SK-N-SH (cell line): ENCODE data around the gene MAML3. TPM values are rescaled to one million over a fixed set of nuclear protein-coding genes. Genes with fewer than 3 reads are reported as not detected.
A peak's percentile ranks its signal among the peaks of the same experiment; 100 is the strongest.

Experiments
- CTCF ChIA-PET: fragments of 300-600, 350-600 bp; formaldehyde crosslinking; extraction: SDS; loops from one replicate; lab custom pipeline; 2021; lab: Yijun Ruan, JAX
- POLR2A ChIA-PET: fragments of 350-600 bp; sonication (Branson Sonifier 250); formaldehyde crosslinking; extraction: SDS; loops from one replicate; lab custom pipeline; 2020; ENCODE audit warnings: antibody characterized with exemption, inconsistent platforms; lab: Yijun Ruan, JAX
- DNase-seq: peaks from one replicate; pipeline ENCODE4 v3.0.0; 2012
- H2AFZ ChIP-seq: fragments of 200-600 bp; sonication (generic); 2 replicates; pipeline ENCODE4 v1.8.1; 2016; ENCODE audit warnings: antibody characterized with exemption, mild to moderate bottlenecking, low read depth
- H3F3A ChIP-seq: fragments of 200-600 bp; sonication (generic); replicated peaks from 2 replicates; pipeline ENCODE3; 2016; ENCODE audit warnings: antibody characterized with exemption, mild to moderate bottlenecking; ENCODE audit not compliant: insufficient read depth
- H3K27ac ChIP-seq, 2 experiments: fragments of 200-500 bp in 1 of 2; fragments of 200-600 bp in 1 of 2; sonication (Bioruptor generic) in 1 of 2; sonication (generic), shearing (Covaris generic) in 1 of 2; 2 replicates each; pipeline versions ENCODE4 v1.5.1 to v1.6.1; 2014 to 2016; ENCODE audit warnings: low read depth in 2 of 2, inconsistent platforms in 1 of 2, low read length in 1 of 2, mild to moderate bottlenecking in 1 of 2, mixed read lengths in 1 of 2
- H3K27me3 ChIP-seq: fragments of 200-600 bp; sonication (generic), shearing (Covaris generic); 2 replicates; pipeline ENCODE4 v1.6.1; 2016; ENCODE audit warnings: mixed run types; ENCODE audit not compliant: insufficient read depth
- H3K36me3 ChIP-seq, 2 experiments: fragments of 200-500 bp in 1 of 2; fragments of 200-600 bp in 1 of 2; sonication (Bioruptor generic) in 1 of 2; sonication (generic) in 1 of 2; replicated peaks in 1 of 2; 2 replicates each; pipeline versions ENCODE3 to v1.5.1; 2014 to 2016; ENCODE audit warnings: low read length in 1 of 2, mild to moderate bottlenecking in 1 of 2; ENCODE audit not compliant: insufficient read depth in 2 of 2, control insufficient read depth in 1 of 2
- H3K4me1 ChIP-seq, 2 experiments: fragments of 200-500 bp in 1 of 2; fragments of 200-600 bp in 1 of 2; sonication (Bioruptor generic) in 1 of 2; sonication (generic), shearing (Covaris generic) in 1 of 2; 2 replicates each; pipeline versions ENCODE4 v1.5.1 to v1.6.1; 2014 to 2016; ENCODE audit warnings: low read depth in 1 of 2, low read length in 1 of 2, mixed run types in 1 of 2; ENCODE audit not compliant: insufficient read depth in 2 of 2, control insufficient read depth in 1 of 2
- H3K4me2 ChIP-seq: fragments of 200-600 bp; sonication (generic), shearing (Covaris generic); 2 replicates; pipeline ENCODE4 v1.6.1; 2017; ENCODE audit warnings: mixed run types
- H3K4me3 ChIP-seq, 2 experiments: fragments of 200-500 bp in 1 of 2; fragments of 200-600 bp in 1 of 2; sonication (Bioruptor generic) in 1 of 2; sonication (generic), shearing (Covaris generic) in 1 of 2; 2 replicates each; pipeline versions ENCODE4 v1.5.1 to v1.8.1; 2014 to 2016; ENCODE audit warnings: low read depth in 2 of 2, inconsistent platforms in 1 of 2, low read length in 1 of 2, mild to moderate bottlenecking in 1 of 2, mixed read lengths in 1 of 2, moderate library complexity in 1 of 2
- H3K79me2 ChIP-seq: fragments of 200-600 bp; sonication (generic); 2 replicates; pipeline ENCODE4 v1.8.1; 2017; ENCODE audit warnings: mild to moderate bottlenecking; ENCODE audit not compliant: insufficient read depth
- H3K9ac ChIP-seq: fragments of 200-600 bp; sonication (generic); 2 replicates; pipeline ENCODE4 v1.6.1; 2017; ENCODE audit warnings: mixed run types
- H3K9me2 ChIP-seq: fragments of 200-600 bp; sonication (generic); 2 replicates; pipeline ENCODE4 v1.6.1; 2017; ENCODE audit warnings: mixed run types
- H3K9me3 ChIP-seq: fragments of 200-600 bp; sonication (generic); 2 replicates; pipeline ENCODE4 v1.6.1; 2017; ENCODE audit warnings: mixed run types, mild to moderate bottlenecking, moderate library complexity
- H4K20me1 ChIP-seq: fragments of 200-600 bp; sonication (generic); 2 replicates; pipeline ENCODE4 v1.6.1; 2017; ENCODE audit warnings: mild to moderate bottlenecking, mixed run types; ENCODE audit not compliant: insufficient read depth
- ELF1 ChIP-seq: IDR thresholded peaks from 2 replicates; pipeline ENCODE4 v1.4.0; 2012
- EZH2phosphoT487 ChIP-seq: fragments of 200-600 bp; sonication (generic); IDR thresholded peaks from 2 replicates; pipeline ENCODE4 v1.6.1; 2017; ENCODE audit warnings: low read depth, mixed run types, mild to moderate bottlenecking, antibody characterized with exemption, moderate library complexity, borderline replicate concordance
- FOXJ3 ChIP-seq: sonication (generic); formaldehyde crosslinking; IDR thresholded peaks from 2 replicates; pipeline ENCODE4 v1.5.1; 2020; ENCODE audit warnings: mild to moderate bottlenecking, missing genetic modification reagents
- FOXM1 ChIP-seq: IDR thresholded peaks from 2 replicates; pipeline ENCODE4 v1.4.0; 2012; ENCODE audit warnings: low read depth, mild to moderate bottlenecking
- GABPA ChIP-seq: IDR thresholded peaks from 2 replicates; pipeline ENCODE4 v1.4.0; 2012; ENCODE audit warnings: low read depth, mild to moderate bottlenecking
- IRF3 ChIP-seq: fragments of 150-350 bp; IDR thresholded peaks from 2 replicates; pipeline ENCODE4 v1.6.1; 2016; ENCODE audit warnings: mild to moderate bottlenecking, low read depth, low read length
- MXI1 ChIP-seq: IDR thresholded peaks from 2 replicates; pipeline ENCODE4 v1.6.1; 2012; ENCODE audit warnings: mild to moderate bottlenecking, low read depth, low read length, improper control_type of control experiment
- NRF1 ChIP-seq: IDR thresholded peaks from 2 replicates; pipeline ENCODE4 v1.6.1; 2012; ENCODE audit warnings: low read depth, mild to moderate bottlenecking, low read length
- PBX3 ChIP-seq: IDR thresholded peaks from 2 replicates; pipeline ENCODE4; 2012
- POLR2AphosphoS5 ChIP-seq: IDR thresholded peaks from 2 replicates; pipeline ENCODE4 v1.6.1; 2012; ENCODE audit warnings: low read depth, low read length
- RAD21 ChIP-seq: IDR thresholded peaks from 2 replicates; pipeline ENCODE4 v1.6.1; 2012; ENCODE audit warnings: mild to moderate bottlenecking, low read length
- RFX5 ChIP-seq: IDR thresholded peaks from 2 replicates; pipeline ENCODE4 v1.6.1; 2012; ENCODE audit warnings: mild to moderate bottlenecking, improper control_type of control experiment, low read length
- SIN3A ChIP-seq: IDR thresholded peaks from 2 replicates; pipeline ENCODE4 v1.6.1; 2012; ENCODE audit warnings: low read depth, mild to moderate bottlenecking, low read length, moderate library complexity, borderline replicate concordance
- SMC3 ChIP-seq: IDR thresholded peaks from 2 replicates; pipeline ENCODE4 v1.6.1; 2012; ENCODE audit warnings: low read depth, low read length, improper control_type of control experiment
- TAF1 ChIP-seq: IDR thresholded peaks from 2 replicates; pipeline ENCODE4 v1.6.1; 2012; ENCODE audit warnings: low read depth, mild to moderate bottlenecking, low read length, moderate library complexity, borderline replicate concordance
- TCF12 ChIP-seq: IDR thresholded peaks from 2 replicates; pipeline ENCODE4 v1.4.0; 2012
- TEAD4 ChIP-seq: IDR thresholded peaks from 2 replicates; pipeline ENCODE4 v1.4.0; 2012; ENCODE audit warnings: mild to moderate bottlenecking, borderline replicate concordance; ENCODE audit not compliant: insufficient read depth
- USF1 ChIP-seq: IDR thresholded peaks from 2 replicates; pipeline ENCODE4 v1.4.0; 2012; ENCODE audit warnings: low read depth, borderline replicate concordance
- USF2 ChIP-seq: fragments of 150-350 bp; IDR thresholded peaks from 2 replicates; pipeline ENCODE4 v1.6.1; 2017; ENCODE audit warnings: antibody characterized with exemption, low read length, low read depth, borderline replicate concordance
- YY1 ChIP-seq: IDR thresholded peaks from 2 replicates; pipeline ENCODE4 v1.4.0; 2012; ENCODE audit warnings: low read depth, mild to moderate bottlenecking
- ZBTB33 ChIP-seq: IDR thresholded peaks from 2 replicates; pipeline ENCODE4 v1.4.0; 2012; ENCODE audit warnings: low read depth, borderline replicate concordance
- WGBS: methylation state at CpG from one replicate; pipeline ENCODE4 v1.1.6; 2017; ENCODE audit warnings: low lambda C conversion rate; 5-methylcytosine and 5-hydroxymethylcytosine counted together
- polyA plus RNA-seq, 3 experiments: library from polyadenylated mRNA; depleted of rRNA; stranded (reverse); fragments of >200 nt; gene quantifications; 2 replicates each; pipeline ENCODE4 v1.2.3, GENCODE V29; 2012

Gene MAML3
- polyA plus RNA-seq, 1 of the 3 experiments (the other 2 are of a cell fraction): 5.3 TPM

GRCh38 chr4:140078366-140078765 is 75.6 kb downstream of the MAML3 start:
- ChIA-PET POLR2A (interaction anchor here (0.7 to 0.9 kb wide), 3 partner anchors 10 to 73 kb away, joined by 3 read pairs; no protein-coding TSS in a partner anchor), CTCF (interaction anchor here (0.6 to 3.7 kb wide), 5 partner anchors 26 to 196 kb away, joined by 3 to 11 read pairs (median 3); no protein-coding TSS in a partner anchor)
- Histone ChIP-seq H3K4me1 (peaks cover 0 to 27% of the 10 kb centered on the region in 2 experiments; a peak in 2 of 4 replicates), H3K9ac (no peak overlapping the region), H3K9me2 (no peaks in the 10 kb centered on the region), H3K79me2 (no peaks in the 10 kb centered on the region; the same call in 1 of the 2 replicates), H3K9me3 (no peaks in the 10 kb centered on the region), H3F3A (no peaks in the 10 kb centered on the region), H3K36me3 (no peaks in the 10 kb centered on the region), H3K27me3 (no peaks in the 10 kb centered on the region), H3K4me3 (no peak overlapping the region), H2AFZ (no peak overlapping the region), H3K4me2 (no peak overlapping the region), H3K27ac (peak overlapping the region in 1 of 2 experiments; percentile 25; a peak in 1 of 4 replicates), H4K20me1 (no peaks in the 10 kb centered on the region)
- no peak for DNase-seq
- TF ChIP-seq IRF3: no peak
- TF ChIP-seq POLR2AphosphoS5: no peak
- TF ChIP-seq MXI1: no peak
- TF ChIP-seq RFX5: no peak
- TF ChIP-seq RAD21: no peak
- no peak for TF ChIP-seq FOXM1
- TF ChIP-seq GABPA: no peak
- no peak for TF ChIP-seq EZH2phosphoT487
- no peak for TF ChIP-seq USF2
- no peak for TF ChIP-seq NRF1
- TF ChIP-seq TEAD4: no peak
- TF ChIP-seq FOXJ3: no peak
- TF ChIP-seq TAF1: no peak
- no peak for TF ChIP-seq SIN3A
- TF ChIP-seq ELF1: no peak
- 89% methylated on average over 2 of the region's 2 CpGs for WGBS

- Histone ChIP-seq H3K79me2 (no peaks in the 10 kb centered on the region; the same call in 1 of the 2 replicates), H3K27ac (no peak overlapping the region; a peak in 1 of 4 replicates), H3K4me2 (no peak overlapping the region), H3K4me1 (peaks cover 0 to 13% of the 10 kb centered on the region in 2 experiments; a peak in 2 of 4 replicates), H3K4me3 (no peak overlapping the region), H3K27me3 (no peaks in the 10 kb centered on the region), H3K9me3 (no peaks in the 10 kb centered on the region), H3K36me3 (no peaks in the 10 kb centered on the region), H3K9ac (no peak overlapping the region), H3F3A (no peaks in the 10 kb centered on the region), H4K20me1 (no peaks in the 10 kb centered on the region), H3K9me2 (no peaks in the 10 kb centered on the region), H2AFZ (no peak overlapping the region)
- 94% methylated on average over 2 of the region's 2 CpGs for WGBS
- no peak for DNase-seq
- POLR2A ChIA-PET: no interaction called here
- CTCF ChIA-PET: interaction anchor here (3.7 kb wide), 1 partner anchor 24 kb away, joined by 11 read pairs; no protein-coding TSS in a partner anchor
- TF ChIP-seq PBX3 (no peak), YY1 (no peak), IRF3 (no peak), TEAD4 (no peak), USF1 (no peak), ELF1 (no peak), SMC3 (no peak), TCF12 (no peak), ZBTB33 (no peak), MXI1 (no peak), TAF1 (no peak), FOXM1 (no peak)
Measured at GRCh38 chr4:140076307-140076706, 77.7 kb downstream of the MAML3 start.
